ENCODE measurements around the gene SACS.
"Not testable (repeated sequence)": the region's sequence is repeated elsewhere in the genome, so short reads cannot be mapped to it uniquely, and the experiment has no call there.

The SACS gene

DNA sequence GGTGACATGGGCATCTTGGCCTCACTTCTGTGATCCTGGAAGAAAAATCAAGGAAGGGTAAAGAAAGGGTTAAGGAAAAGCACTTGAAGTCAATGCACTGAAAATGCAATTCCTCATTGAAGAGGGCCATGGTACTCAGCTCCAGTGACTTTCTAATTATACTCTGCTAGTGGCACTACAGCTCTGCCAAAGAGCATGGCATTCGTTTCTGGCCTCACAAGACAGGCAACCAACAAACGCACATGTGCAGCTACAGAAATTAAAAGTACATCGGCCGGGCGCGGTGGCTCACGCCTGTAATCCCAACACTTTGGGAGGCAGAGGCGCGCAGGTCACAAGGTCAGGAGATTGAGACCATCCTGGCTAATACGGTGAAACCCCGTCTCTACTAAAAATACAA lies 21.8 kb downstream of the SACS start:
- no peak for DNase-seq (ENCODE audit: low spot score)

DNA sequence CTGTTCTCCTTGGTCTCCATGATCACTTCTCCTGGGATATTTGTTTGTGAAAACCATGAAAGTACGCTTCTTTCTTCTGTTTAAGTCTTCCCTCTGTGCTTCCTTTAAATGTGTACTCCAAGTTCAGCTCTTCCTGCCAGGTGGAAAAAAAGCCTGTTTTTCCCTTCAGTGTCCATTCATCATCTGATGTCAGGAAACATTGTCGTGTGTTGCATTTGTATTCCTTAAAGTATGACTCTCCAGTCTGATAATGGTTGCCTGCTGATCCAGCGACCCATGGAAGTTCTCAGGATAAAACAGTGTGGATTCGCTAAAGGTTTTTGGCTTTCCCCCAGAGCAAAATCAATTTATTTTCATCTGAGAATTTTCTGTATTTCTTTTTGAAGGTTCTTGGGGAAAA lies 22.3 kb downstream of the SACS start:
- no peak for DNase-seq (ENCODE audit: low spot score)

DNA sequence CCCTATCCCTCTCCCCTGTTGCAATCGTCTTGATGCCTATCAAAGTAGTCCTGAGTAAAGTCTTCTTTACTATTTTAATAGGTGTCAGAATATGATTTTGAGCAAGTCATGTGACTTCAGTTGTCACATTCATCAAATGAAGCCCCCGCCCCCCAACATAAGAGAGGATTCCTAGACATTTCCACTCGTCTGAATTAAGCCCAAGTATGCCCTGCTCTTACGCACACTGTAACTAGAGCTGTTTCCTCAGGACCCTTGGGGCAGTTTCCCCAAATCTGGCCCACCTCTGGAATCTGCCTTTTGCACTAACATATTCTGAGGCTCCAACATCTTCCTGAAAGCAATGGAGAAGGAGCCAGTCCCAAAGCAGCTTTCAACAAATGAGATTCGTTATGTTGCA lies 25.5 kb downstream of the SACS start:
- no peak for DNase-seq (ENCODE audit: low spot score)

DNA sequence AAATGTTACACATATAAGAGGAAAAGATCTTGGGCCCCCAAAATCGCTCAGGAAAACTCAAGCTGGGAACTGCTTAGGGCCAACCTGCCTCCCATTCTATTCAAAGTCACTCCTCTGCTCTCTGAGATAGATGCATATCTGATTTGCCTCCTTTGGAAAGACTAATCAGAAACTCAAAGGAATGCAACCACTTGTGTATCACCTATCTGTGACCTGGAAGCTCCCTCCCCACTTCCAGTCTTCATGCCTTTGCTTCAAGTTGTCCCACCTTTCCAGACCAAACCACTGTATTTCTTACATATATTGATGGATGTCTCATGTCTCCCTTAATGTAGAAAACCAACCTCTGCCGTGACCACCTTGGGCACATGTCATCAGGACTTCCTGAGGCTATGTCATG lies 32.3 kb downstream of the SACS start:
- not testable (repeated sequence) for DNase-seq (ENCODE audit: low spot score)

DNA sequence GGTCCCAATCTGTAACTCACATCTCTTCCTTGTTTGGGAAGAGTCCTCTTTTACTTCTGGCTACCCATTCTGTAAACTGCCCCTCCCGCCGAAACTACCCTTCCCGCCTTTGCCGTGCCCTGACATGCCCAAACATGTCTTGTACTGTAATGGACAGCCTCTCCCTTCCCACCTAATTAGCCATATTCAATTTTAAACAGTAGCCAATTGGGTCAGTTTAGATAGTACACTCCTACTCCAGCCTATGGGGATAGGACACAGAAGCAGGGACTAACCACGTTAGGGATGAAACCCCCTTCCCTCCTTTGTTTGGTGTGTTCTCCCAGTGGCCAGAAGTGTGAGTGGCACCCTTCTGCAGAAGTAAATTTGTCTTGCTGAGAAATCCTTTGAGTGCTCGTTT lies 34.2 kb downstream of the SACS start:
- DNase-seq (ENCODE audit: low spot score), result no peak

DNA sequence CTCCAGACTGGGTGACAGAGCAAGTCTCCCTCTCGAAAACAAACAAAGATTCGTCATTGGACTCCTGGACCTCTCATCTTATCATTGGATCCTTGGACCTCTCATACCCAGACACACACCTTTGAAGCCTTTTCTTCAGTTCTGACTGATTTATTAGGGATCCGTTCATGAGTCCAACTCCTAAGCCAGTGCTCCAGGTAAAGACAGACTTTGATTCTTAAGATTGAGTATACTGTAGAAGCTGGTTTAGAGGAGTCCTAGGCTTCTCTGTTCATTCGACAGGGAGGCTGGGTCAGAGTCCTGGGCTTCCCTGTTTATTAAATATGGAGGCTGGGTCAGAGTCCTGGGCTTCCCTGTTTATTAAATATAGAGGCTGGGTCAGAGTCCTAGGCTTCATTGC lies 38.7 kb downstream of the SACS start:
- DNase-seq (ENCODE audit: low spot score), result no peak

DNA sequence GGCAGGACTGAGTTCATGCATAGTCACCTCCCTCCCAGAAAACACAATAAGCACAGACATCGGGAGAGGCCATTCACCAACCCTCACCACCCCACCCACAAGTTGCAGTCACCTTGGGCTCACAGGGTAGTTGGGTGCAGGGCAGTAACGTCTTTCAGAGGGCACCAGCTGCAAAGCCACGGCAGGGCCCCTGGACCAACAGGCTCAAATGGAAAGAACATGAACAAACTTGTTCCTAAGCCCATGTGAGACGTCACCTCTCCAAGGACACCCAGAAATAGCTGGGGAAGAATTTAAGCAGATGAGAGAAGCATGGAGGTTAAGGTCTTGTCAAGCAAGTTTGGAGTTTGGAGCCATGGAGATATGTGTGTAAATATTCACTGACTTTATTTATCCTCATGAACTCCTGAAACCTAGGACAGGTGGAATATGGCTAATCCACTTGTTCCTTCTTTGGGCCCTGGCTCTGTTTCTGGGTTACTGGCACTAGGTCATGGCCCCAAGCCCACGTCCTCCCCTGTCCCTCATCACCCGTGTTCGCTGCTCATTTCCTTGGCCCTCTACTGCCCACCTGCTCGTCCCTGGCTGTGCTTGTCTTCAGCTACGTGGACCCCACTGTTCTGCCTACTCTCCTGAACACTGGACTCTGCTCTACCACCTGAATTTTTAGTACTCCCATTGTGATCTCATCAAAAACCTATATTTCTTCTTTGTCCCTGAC lies 40.4 kb downstream of the SACS start:
- no peak for DNase-seq (ENCODE audit: low spot score)

DNA sequence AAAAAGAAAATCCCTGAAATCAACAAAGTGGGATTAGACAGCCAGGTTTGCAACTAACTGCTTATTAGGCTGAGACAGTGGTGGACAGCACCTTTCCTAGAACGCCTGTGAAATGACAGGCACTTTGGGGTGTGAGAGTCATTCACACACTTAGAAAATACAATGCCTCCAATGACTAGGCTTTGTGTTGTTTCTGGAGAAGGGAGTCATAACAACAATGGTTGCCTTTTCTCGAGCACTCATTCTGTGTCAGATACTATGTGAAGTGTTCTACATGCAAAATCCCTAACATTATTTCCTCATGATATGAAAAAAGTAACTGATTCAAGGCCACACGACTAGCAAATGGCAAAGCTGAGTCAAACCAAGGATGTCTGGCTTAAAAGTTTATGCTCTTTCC lies 41.2 kb downstream of the SACS start:
- DNase-seq (ENCODE audit: low spot score), result no peak

DNA sequence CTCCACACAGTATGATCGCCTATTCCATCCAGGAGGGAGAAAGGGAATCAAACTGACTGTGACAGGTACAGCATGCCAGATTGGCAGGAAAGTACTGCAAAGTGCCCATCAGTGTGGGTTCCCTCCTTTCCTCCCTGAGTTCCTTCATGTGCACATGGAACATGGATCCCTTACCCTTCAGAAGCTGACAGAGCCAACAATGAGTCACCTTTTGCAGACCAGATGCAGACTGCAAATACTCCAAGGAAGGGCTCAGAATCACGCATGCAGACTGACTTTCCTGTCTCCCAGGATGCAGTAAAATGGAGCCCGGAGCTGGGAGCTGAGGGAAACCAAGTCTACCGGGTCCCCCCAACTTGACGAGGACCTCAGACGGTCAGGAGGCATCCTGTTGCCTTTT lies 41.8 kb downstream of the SACS start:
- DNase-seq (ENCODE audit: low spot score), result no peak

DNA sequence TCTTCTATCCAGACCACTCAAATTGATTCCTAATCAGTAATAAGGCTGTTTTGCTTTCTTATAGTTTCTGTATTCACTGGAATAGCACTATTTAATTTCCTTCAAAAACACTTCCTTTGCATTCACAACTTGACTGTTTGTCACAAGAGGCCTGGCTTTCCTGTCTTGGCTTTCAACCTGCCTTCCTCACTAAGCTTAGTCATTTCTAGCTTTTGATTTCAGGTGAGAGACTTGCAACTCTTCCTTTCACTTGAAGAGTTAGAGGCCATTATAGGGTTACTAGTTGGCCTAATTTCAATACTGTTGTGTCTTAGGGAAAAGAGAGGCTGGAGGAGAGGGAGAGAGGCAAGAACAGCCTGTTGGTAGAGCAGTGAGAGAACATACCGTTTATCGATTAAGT lies 47.0 kb downstream of the SACS start:
- DNase-seq (ENCODE audit: low spot score), result no peak

DNA sequence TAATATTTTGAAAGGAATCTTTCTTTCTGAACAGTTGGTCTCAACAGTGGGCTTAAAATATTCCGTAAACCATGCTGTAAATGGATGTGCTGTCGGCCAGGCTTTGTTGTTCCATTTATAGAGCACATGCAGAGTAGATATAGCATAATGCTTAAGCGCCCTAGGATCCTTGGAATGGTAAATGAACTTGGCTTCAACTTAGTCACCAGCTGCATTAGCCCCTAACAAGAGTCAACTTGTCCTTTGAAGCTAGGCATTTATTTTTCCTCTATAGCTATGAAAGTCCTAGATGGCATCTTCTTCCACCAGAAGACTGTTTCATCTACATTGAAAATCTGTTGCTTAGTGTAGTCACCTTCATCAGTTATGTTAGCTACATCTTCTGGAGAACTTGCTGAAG lies 47.6 kb downstream of the SACS start:
- DNase-seq (ENCODE audit: low spot score), result no peak

DNA sequence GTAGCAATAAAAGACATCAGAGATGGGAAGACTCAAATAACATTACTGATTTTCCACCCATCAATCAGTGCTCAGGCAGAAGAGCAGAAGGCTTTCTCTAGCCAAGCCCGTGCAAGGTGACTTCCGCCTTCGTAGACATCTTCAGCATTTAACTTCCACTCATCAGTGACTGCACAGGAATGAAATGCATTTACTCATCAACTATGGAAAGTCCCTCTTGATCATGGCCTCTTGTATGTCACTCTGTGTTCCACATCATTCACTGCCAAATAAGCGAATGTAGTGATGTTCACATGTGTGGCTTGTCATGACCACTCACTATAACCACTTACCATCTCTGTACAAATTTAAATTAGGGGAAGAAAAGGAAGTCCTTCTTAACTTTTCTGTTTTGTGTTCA lies 49.4 kb downstream of the SACS start:
- peak; percentile 39 for DNase-seq (ENCODE audit: low spot score)

DNA sequence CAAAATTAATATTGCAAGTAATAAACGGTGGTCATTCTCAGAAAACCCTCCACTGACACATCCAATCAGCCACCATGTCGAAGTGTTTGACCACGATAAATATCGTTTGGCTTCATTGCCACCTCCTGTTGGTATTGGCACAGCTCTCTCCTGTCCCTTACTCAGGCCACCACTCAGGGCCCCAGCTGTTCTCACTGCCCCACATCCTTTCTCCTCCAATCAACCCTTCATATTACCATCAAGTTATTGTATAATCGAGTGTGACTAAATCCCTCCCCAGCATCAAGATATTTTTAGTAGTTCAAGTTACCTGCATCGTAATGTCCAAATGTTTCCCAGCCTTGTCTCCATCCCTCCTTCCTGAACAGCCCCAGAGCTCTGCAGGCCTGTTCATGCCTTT lies 50.4 kb downstream of the SACS start:
- DNase-seq (ENCODE audit: low spot score), result no peak

DNA sequence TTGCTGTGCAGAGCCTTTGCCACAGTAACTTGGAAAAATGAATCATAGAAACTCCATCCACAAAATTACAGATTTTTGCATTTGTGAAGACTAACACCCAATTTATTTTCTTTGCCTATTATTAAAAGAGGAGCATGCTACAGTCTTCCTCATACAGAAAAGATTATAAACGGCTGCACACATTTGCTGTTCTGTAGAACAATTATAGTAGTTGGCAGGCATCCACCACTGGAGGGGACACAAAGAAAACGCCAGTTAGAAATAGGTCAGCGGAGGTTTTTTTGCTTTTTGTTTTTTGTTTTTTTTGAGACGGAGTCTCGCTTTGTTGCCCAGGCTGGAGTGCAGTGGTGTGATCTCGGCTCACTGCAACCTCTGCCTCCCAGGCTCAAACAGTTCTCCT lies 51.6 kb downstream of the SACS start:
- DNase-seq (ENCODE audit: low spot score), result no peak

DNA sequence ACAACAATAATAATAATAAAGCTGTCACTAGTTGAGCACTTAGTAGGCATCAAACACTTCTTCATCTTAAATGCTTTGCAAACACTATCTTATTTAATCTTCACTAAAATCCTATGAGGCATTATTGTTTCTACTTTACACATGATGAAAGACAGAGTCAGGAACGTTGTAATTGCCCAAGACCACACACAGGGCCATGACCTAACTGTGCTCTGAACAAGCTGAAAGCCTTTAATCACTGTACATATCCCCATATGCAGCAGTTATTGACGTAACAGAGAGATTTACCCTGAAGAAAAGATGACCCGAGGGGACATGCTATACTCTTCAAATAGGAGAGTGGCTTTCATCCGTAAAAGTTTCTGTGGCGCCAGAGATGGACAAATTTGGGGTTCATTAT lies 53.0 kb downstream of the SACS start:
- no peak for DNase-seq (ENCODE audit: low spot score)

DNA sequence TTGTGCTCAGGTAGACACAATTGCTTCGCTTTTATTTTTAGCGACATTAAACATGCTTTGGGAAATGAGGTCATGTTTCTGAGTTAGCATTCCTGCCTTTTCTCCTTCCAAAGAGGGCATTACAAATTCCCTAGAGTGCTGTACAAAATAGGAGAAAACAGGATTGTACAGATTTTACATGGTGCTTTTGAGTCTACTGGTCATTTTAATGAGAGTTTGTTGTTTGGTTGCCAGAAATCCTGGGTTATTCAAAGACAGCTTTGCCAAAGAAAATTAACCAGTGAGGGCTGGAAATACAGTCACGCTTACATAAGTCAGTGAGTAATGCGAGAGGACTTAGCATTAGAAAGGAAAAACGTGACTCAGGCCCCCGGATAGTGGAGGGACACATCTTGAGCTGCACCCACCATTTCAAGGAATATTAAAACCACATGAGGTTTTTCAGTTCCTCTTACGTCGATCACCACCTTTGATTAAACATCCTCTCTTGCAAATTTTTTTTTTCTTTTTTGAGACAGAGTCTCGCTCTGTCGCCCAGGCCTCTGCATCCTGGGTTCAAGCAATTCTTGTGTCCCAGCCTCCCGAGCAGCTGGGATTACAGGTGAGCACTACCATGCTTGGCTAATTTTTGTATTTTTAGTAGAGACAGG lies 55.4 kb downstream of the SACS start:
- peak; percentile 94 for DNase-seq (ENCODE audit: low spot score)

DNA sequence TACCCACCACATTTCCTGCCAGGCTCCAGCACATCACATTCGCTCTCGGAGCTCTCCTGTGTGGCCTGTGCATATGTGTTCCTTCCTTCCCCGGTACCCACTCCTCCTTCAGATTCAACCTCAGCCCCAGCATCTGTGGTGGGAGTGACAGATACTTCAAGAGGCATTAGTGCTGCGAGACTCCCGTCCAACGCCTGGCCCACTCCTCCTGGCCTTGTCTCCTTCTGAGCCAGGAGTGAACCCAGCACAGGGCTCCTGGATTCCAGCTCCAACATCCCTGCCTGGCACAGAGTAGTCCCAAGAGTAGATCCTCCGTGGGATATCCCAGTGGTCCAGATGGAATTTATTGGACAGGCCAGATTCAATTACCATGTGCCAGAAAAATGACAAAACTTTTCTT lies 55.9 kb downstream of the SACS start:
- DNase-seq (ENCODE audit: low spot score), result no peak

DNA sequence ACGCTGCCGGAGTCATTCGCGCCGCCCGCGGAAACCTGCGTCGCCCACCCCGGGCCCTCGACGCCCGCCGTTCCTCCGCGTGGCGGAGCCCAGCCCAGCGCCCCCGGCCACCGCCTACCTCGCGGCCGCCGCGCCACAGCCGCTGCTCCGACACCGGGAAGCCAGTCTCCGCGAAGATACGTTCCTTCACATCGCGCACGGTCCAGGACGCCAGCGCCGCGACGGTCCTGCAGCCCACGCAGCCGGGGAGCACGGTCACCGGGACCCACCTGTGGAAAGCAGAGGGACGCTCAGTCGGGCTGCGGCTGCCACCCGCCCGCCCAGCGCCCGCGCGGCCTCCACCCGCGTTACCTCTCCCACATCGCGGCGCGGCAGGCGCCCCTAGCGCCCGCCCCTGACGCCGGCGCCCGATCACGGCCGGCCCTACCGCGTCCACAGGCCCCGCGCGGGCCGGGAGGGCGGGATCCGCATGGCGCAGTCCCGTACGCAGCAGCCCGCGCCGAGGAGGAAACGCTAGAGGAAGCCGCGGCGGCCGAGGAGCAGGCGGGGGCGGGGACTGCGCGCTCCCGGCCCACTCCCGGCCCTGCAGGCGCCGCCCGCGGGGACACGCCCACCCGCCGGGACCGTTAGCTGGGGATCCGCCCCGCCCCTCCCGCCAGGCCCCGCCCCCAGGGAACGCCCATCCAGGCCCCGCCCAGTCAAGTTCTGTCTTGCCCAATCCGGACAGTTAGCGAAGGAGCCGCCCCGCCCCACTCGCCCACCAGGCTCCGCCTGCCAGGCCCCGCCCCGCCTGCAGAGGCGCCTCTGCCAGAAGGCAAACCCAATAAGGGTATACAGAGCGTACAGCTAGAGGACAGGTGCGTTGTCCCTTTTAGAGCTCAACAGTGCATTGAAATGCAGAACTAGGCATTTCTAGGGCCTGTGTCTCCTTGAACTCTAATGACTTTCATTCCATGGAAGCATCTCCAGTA lies 58.2 kb downstream of the SACS start:
- peak; percentile 78 for DNase-seq (ENCODE audit: low spot score)

DNA sequence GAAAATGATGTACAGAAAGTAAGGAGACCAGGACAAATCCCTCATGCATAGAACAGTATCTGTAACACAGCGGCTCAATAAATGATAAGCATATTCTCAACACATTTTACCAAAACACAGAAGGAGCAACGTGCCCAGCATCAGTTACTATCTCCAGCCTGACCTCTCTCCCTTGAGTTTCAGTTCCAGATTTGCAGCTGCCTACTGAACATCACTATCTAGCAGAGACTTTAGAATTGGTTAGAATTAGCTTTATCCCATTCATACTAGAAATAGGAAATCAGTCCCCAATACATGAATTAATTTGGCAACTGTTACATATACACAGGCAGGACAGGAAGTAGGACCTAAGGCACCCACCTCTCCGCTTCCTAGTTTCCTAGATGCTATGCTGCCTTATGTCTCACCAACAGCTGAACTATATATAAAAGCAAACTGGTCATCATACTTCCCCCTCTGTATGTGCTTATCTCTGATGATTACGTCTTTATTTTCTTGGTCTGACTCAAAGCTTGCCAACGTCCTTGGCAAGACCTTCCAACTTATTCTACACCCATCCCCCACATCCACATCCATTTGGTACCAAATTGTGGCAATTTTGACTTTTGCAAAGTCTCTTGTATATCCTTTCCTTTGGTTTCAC lies 61.1 kb downstream of the SACS start:
- DNase-seq (ENCODE audit: low spot score), result peak; percentile 57

DNA sequence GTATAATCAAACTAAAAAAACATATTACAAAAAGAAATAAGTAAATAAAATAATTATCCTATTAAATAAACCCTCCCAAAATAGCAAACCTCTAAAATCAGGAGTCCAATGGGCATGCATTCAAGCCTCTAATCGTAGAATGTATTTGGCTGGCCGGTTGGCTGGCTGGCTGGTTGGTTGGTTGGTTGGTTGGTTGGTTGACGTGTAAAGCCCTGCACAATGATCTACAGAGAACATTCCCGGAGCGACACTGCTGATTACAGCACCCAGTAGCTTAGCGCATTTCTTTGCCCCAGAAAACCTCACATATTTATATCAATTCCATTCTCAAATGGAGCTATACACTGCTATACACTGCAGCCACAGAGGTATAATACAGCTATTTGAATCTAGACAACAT lies 65.6 kb downstream of the SACS start:
- no peak for DNase-seq (ENCODE audit: low spot score)

DNA sequence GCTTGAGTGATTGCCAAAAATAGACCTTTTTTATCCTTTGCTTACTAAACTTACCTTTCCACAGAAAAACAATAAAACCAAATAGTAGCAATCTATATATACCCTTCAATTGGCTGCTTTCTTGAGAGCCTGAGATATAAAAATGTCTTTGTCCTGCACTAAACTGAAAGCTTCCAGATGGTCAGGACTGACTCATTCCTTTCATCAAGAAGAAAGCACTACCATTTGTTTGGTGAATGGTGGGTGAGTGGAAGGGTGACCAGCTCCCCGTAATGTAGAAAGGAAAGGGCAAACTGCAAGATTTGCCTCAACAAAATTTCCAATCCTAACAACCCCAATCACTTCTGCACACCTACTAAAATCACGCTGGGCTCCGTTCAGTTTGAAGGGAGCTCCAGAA lies 67.8 kb downstream of the SACS start:
- DNase-seq (ENCODE audit: low spot score), result no peak

DNA sequence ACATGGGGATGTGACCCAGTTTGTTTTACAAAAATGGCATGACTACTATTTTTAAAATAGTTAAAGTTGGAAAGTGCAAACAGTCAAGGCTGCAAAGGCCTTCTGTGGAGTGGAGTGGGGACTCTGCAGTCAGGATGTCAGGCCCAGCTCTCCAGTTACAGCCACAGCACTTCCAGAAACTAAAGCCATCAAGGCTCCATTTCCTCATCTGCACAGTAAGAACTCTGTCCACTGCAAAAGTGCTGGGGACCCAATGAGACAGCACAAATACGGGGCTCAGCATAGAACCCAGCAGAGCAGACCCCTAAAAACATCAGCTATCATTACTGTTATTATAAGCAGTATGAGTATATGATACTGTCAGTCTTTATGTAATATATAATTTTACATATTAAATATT lies 73.6 kb downstream of the SACS start:
- no peak for DNase-seq (ENCODE audit: low spot score)

DNA sequence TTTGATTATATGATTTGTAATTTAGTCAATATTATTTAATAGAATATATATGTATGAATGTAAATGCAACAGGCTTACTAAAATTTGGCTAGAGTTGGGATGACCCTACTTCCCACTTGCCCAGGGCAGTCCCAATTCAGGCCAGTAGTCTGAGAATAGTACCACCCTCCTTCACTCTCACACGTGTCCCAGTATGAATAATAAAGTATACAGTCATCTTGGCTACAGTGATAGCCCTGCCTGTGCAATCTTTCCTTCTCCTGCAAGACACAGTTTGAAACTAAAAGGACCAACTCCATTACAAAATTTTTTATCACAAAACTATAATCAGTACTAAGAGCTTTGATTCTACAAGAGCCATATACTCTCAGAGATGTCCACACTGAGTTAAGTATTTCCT lies 76.2 kb downstream of the SACS start:
- DNase-seq (ENCODE audit: low spot score), result no peak
